Measurements from ENCODE around the gene LRMDA. TPM values are rescaled to one million over a fixed set of nuclear protein-coding genes. Genes with fewer than 3 reads are reported as not detected.

The LRMDA gene
- total and polyA plus RNA-seq, 2 of the 13 experiments (the other 11 are each of a cell fraction or from before 2014, with no cell fraction given): 13.4 to 22.0 TPM

DNA sequence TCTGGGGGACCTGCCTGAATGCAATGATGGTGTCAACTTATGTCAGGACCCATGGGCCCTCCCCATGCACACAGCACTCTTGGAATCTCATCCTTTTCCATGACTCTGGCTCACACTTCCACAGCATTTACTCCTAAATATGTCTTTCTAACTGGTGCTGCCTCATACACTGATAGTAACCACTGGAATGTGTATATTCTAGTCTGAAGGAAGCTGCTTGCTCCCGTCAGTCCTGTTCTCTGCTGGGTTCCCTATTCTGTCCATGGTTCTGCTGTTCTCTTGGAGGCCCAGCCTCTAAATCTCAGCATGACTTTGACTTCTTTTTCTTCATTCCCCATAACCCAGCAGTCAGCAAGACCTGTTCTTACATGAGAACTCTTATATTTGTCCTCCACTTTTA lies 1151.1 kb downstream of the LRMDA start:
- H3K9me3 ChIP-seq (ENCODE audit: low read length): no peaks in the 10 kb centered on the region
- 0% methylated on average over 1 of the region's 1 CpG for WGBS (ENCODE audit: low lambda C conversion rate)
- DNase-seq (ENCODE audit: low spot score) (no peak), ATAC-seq (no peak), FAIRE-seq (no peak)
- POLR2A ChIA-PET: no interaction called here
- no peaks in the 10 kb centered on the region for H3K36me3 ChIP-seq (replicated peaks in 1 of 2; ENCODE audit: control insufficient read depth in 1 of 2, insufficient read depth in 2 of 2, low read length in 2 of 2)
- intact Hi-C loops (cut with micrococcal nuclease; ENCODE audit: unreplicated experiment): no loop called here
- H3K79me2 ChIP-seq (ENCODE audit: insufficient read depth, low read length): no peaks in the 10 kb centered on the region
- H3K27me3 ChIP-seq (ENCODE audit: control insufficient read depth in 1 of 2, insufficient read depth in 2 of 2, low read length in 2 of 2): no peaks in the 10 kb centered on the region
- no peak overlapping the region for H3K4me3 ChIP-seq (replicated peaks in 1 of 3; ENCODE audit: insufficient read depth in 1 of 3, low read depth in 2 of 3, low read length in 3 of 3)
- H2AFZ ChIP-seq (ENCODE audit: low read length): no peak overlapping the region
- CTCF ChIA-PET (ENCODE audit: low intra/inter-chr PET ratio, low total read pairs): no interaction called here
- no peaks in the 10 kb centered on the region for H4K20me1 ChIP-seq (ENCODE audit: insufficient read depth, low read length)
- in situ Hi-C loops (cut with HindIII; ENCODE audit: extremely low pct_ligation_motif_present, low pct_unique_long_range_greater_than_20kb): no loop called here
- no peak overlapping the region for H3K9ac ChIP-seq (ENCODE audit: insufficient read depth, low read depth, low read length)
- H3K4me2 ChIP-seq (ENCODE audit: low read depth, low read length): no peak overlapping the region
- no TSS peak for BruUV-seq (replicated peaks)
- no peak overlapping the region for H3K27ac ChIP-seq (ENCODE audit: extremely low read length, insufficient read depth, low read length)
- no peaks in the 10 kb centered on the region for H3K4me1 ChIP-seq (ENCODE audit: insufficient read depth, low read length)
- TF ChIP-seq RFX3 (CRISPR knock-in tag; IDR thresholded peaks at IDR 0.05) (no peak), KDM6A (CRISPR knock-in tag; IDR thresholded peaks at IDR 0.05; ENCODE audit: low read depth) (no peak), ZNF678 (CRISPR knock-in tag; IDR thresholded peaks at IDR 0.05) (no peak), ZMYM3 (CRISPR knock-in tag; IDR thresholded peaks at IDR 0.05) (no peak), ZNF432 (CRISPR knock-in tag; IDR thresholded peaks at IDR 0.05; ENCODE audit: borderline replicate concordance) (no peak), HMG20B (CRISPR knock-in tag; conservative IDR thresholded peaks at IDR 0.05) (no peak), SP2 (CRISPR knock-in tag; IDR thresholded peaks at IDR 0.05) (no peak), NKX3-1 (CRISPR knock-in tag; IDR thresholded peaks at IDR 0.05) (no peak), PAF1 (CRISPR knock-in tag; IDR thresholded peaks at IDR 0.05) (no peak), SKI (IDR thresholded peaks at IDR 0.05; ENCODE audit: partially characterized antibody) (no peak), XBP1 (CRISPR knock-in tag; IDR thresholded peaks at IDR 0.05) (no peak), KLF12 (CRISPR knock-in tag; IDR thresholded peaks at IDR 0.05; ENCODE audit: borderline replicate concordance) (no peak), ZBTB39 (CRISPR knock-in tag; IDR thresholded peaks at IDR 0.05) (no peak), ZNF557 (CRISPR knock-in tag; IDR thresholded peaks at IDR 0.05) (no peak), MLXIP (CRISPR knock-in tag; IDR thresholded peaks at IDR 0.05; ENCODE audit: borderline replicate concordance) (no peak), ZNF230 (CRISPR knock-in tag; IDR thresholded peaks at IDR 0.05) (no peak)

All from HepG2 (cell line).